Measurements from ENCODE around the gene CYP24A1.

Gene CYP24A1

GRCh38 chr20:54170963-54171362 is 2.8 kb downstream of the CYP24A1 start:
- H3K4me3 ChIP-seq (ENCODE audit: low read depth, low read length), result no peak overlapping the region
- no peak for TF ChIP-seq CTCF (IDR thresholded peaks at IDR 0.05; ENCODE audit: low read depth, low read length, missing control alignments)
- in situ Hi-C loops (cut with HindIII; ENCODE audit: low sequenced_read_pairs), result no loop called here
- DNase-seq (ENCODE audit: low read depth), result no peak

GRCh38 chr20:54170026-54170471 is 3.7 kb downstream of the CYP24A1 start:
- no peak for TF ChIP-seq CTCF (IDR thresholded peaks at IDR 0.05; ENCODE audit: low read depth, low read length, missing control alignments)
- no peak overlapping the region for H3K4me3 ChIP-seq (ENCODE audit: low read depth, low read length)
- no peak for DNase-seq (ENCODE audit: low read depth)
- in situ Hi-C loops (cut with HindIII; ENCODE audit: low sequenced_read_pairs), result no loop called here

GRCh38 chr20:54168961-54169862 is 4.6 kb downstream of the CYP24A1 start:
- in situ Hi-C loops (cut with HindIII; ENCODE audit: low sequenced_read_pairs), result no loop called here
- no peak for DNase-seq (ENCODE audit: low read depth)
- H3K4me3 ChIP-seq (ENCODE audit: low read depth, low read length), result no peak overlapping the region
- no peak for TF ChIP-seq CTCF (IDR thresholded peaks at IDR 0.05; ENCODE audit: low read depth, low read length, missing control alignments)

GRCh38 chr20:54167909-54168872 is 5.6 kb downstream of the CYP24A1 start:
- no peak for TF ChIP-seq CTCF (IDR thresholded peaks at IDR 0.05; ENCODE audit: low read depth, low read length, missing control alignments)
- DNase-seq (ENCODE audit: low read depth), result no peak
- in situ Hi-C loops (cut with HindIII; ENCODE audit: low sequenced_read_pairs), result no loop called here
- H3K4me3 ChIP-seq (ENCODE audit: low read depth, low read length), result no peak overlapping the region

- H3K4me3 ChIP-seq (ENCODE audit: low read depth, low read length), result no peak overlapping the region
- no peak for DNase-seq (ENCODE audit: low read depth)
- no peak for TF ChIP-seq CTCF (IDR thresholded peaks at IDR 0.05; ENCODE audit: low read depth, low read length, missing control alignments)
- in situ Hi-C loops (cut with HindIII; ENCODE audit: low sequenced_read_pairs), result no loop called here
Observed at GRCh38 chr20:54166987-54167662, 6.7 kb downstream of the CYP24A1 start.

- no peak for TF ChIP-seq CTCF (IDR thresholded peaks at IDR 0.05; ENCODE audit: low read depth, low read length, missing control alignments)
- in situ Hi-C loops (cut with HindIII; ENCODE audit: low sequenced_read_pairs), result no loop called here
- no peak for DNase-seq (ENCODE audit: low read depth)
- no peak overlapping the region for H3K4me3 ChIP-seq (ENCODE audit: low read depth, low read length)
Observed at GRCh38 chr20:54165803-54166202, 8.0 kb downstream of the CYP24A1 start.

Data from astrocyte of the cerebellum (primary cell).